Stimulated activated naive CD8-positive, alpha-beta T cell treated with anti-CD3 and anti-CD28 coated beads, Interleukin-15, amount 100 ng/mL, for 72 hours (primary cell): ENCODE measurements around the gene BHMT.
"Not testable (repeated sequence)": the region's sequence is repeated elsewhere in the genome, so short reads cannot be mapped to it uniquely, and the experiment has no call there.

Source experiments
- ATAC-seq: fragments of 150-1000 bp; cut with Tn5 transposase; 2 replicates; pipeline ENCODE4 v1.10.0; 2021; ENCODE audit warnings: mild to moderate bottlenecking, moderate library complexity
- DNase-seq, 2 donors: peaks; one replicate each; pipeline ENCODE4 v3.0.0; 2021 to 2022
- H3K27ac Mint-ChIP-seq, 2 donors: one replicate each; pipeline ENCODE4 v1.8.0; 2022; ENCODE audit warnings: mild to moderate bottlenecking in 2 of 2, mixed read lengths in 2 of 2, moderate library complexity in 2 of 2
- H3K27me3 Mint-ChIP-seq: one replicate; pipeline ENCODE4 v1.8.0; 2022; ENCODE audit warnings: mixed read lengths
- H3K4me1 Mint-ChIP-seq: one replicate; pipeline ENCODE4 v1.8.0; 2022; ENCODE audit warnings: mild to moderate bottlenecking, mixed read lengths
- H3K4me3 Mint-ChIP-seq, 2 donors: one replicate each; pipeline ENCODE4 v1.8.0; 2022; ENCODE audit warnings: mild to moderate bottlenecking in 2 of 2, mixed read lengths in 2 of 2, moderate library complexity in 1 of 2
- H3K9me3 Mint-ChIP-seq, 2 donors: one replicate each; pipeline ENCODE4 v1.8.0; 2022; ENCODE audit warnings: mixed read lengths in 2 of 2

BHMT gene

GRCh38 chr5:79136618-79137017 is 25.0 kb downstream of the BHMT start:
- no peak overlapping the region for H3K4me3 Mint-ChIP-seq
- no peaks in the 10 kb centered on the region for H3K27me3 Mint-ChIP-seq
- ATAC-seq (no peak), DNase-seq (no peak)
- peaks cover 0 to 5% of the 10 kb centered on the region in 2 donors for H3K9me3 Mint-ChIP-seq
- H3K4me1 Mint-ChIP-seq, result peaks cover 32% of the 10 kb centered on the region
- H3K27ac Mint-ChIP-seq, result no peak overlapping the region

- Mint-ChIP-seq H3K4me3 (no peak overlapping the region), H3K27ac (no peak overlapping the region), H3K4me1 (peaks cover 11% of the 10 kb centered on the region), H3K27me3 (peaks cover 17% of the 10 kb centered on the region), H3K9me3 (peaks cover 0 to 5% of the 10 kb centered on the region in 2 donors)
- ATAC-seq (no peak), DNase-seq (no peak)
These were observed 28.9 kb downstream of the BHMT start for GRCh38 chr5:79140553-79140952.

DNA sequence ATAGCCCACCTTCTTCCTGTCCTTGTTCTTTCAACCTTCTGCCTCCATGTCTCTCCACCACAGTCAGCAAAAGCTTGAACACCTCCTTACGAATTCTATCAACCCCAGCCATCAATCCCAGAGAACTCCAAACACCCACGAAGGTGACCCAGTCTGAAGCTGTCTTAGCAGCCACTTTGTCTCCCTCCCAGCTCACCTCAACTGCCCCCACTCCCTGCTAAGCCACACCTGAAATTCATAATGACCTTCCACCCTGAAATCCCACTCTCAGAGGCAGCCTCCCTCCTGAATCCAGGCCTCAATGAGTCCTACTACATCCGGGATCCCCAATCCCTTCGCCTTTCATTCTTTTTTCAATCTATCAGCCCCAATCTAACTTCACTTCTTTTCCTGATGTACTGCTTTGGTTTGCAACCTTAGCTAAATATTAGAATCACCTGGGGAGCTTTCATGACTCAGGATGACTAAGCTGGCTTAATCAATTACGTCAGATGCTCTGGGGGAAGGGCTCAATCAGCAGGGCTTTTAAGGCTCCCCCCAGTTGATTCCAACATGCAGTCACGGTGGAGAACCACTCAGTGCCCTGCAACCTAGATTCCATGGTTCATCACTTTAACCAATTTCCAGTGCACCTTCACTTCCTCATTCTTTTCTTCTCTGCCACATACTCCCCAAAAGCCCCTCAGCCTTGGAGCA is 32.2 kb downstream of the BHMT start:
- no peak for ATAC-seq
- peak overlapping the region in 1 of 2 donors; percentile 32 for H3K27ac Mint-ChIP-seq

DNA sequence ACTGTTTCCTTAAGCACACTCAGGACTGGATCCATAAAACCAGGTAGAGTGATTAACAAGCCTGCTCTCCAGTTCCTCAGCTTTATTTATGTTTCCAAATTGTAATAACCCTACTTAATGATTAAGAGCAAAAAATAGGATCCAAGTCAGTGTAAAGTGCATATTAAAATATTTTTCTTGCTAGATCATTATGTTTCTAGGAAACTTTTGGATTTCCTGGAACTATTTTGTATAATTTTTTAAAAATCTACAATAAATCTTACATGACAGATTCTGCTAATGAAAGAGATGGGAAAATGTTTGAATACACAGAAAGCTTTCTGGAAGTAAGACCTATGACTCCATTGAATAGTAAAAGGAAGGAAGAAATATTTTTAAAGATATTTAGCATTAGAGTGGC is 35.5 kb downstream of the BHMT start:
- H3K9me3 Mint-ChIP-seq, result no peaks in the 10 kb centered on the region
- no peak for ATAC-seq
- peaks cover 19% of the 10 kb centered on the region for H3K27me3 Mint-ChIP-seq
- no peak overlapping the region for H3K27ac Mint-ChIP-seq
- H3K4me3 Mint-ChIP-seq, result no peak overlapping the region
- DNase-seq, result no peak
- H3K4me1 Mint-ChIP-seq, result no peaks in the 10 kb centered on the region

More for the DNA sequence above, 32.2 kb downstream of the BHMT start:
- DNase-seq, result no peak
- Mint-ChIP-seq H3K4me1 (no peaks in the 10 kb centered on the region), H3K4me3 (no peak overlapping the region), H3K27me3 (peaks cover 19% of the 10 kb centered on the region), H3K9me3 (peaks cover 0 to 5% of the 10 kb centered on the region in 2 donors)

GRCh38 chr5:79149433-79149832 is 37.8 kb downstream of the BHMT start:
- DNase-seq, result no peak
- no peak for ATAC-seq
- Mint-ChIP-seq H3K27me3 (peaks cover 11% of the 10 kb centered on the region), H3K4me3 (no peak overlapping the region), H3K4me1 (no peaks in the 10 kb centered on the region), H3K9me3 (no peaks in the 10 kb centered on the region), H3K27ac (no peak overlapping the region)

- no peak for DNase-seq
- Mint-ChIP-seq H3K9me3 (no peaks in the 10 kb centered on the region), H3K27ac (no peak overlapping the region), H3K4me3 (no peak overlapping the region), H3K4me1 (no peaks in the 10 kb centered on the region), H3K27me3 (no peaks in the 10 kb centered on the region)
- ATAC-seq, result no peak
These were observed 40.5 kb downstream of the BHMT start for GRCh38 chr5:79151942-79152671.

DNA sequence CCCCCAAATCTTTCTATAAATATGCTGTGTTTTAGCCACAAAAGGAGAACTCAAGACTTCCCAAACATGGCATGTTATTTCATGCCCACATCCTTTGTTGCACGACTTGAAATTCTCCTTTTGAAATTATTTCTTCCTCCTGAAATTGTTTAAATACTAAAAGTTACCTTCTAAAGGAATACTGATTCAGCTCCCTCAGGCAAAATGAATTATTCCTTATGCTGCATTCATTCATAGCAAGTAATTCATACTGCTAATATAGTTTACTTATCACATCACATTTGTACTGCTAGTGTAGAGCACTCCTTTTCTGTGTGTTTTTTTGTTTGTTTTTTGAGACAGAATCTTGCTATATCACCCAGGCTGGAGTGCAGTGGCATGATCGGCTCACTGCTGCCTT is 45.7 kb downstream of the BHMT start:
- Mint-ChIP-seq H3K4me1 (no peaks in the 10 kb centered on the region), H3K4me3 (no peak overlapping the region), H3K27me3 (peaks cover 9% of the 10 kb centered on the region), H3K9me3 (no peaks in the 10 kb centered on the region), H3K27ac (no peak overlapping the region)
- no peak for ATAC-seq
- DNase-seq, result no peak

DNA sequence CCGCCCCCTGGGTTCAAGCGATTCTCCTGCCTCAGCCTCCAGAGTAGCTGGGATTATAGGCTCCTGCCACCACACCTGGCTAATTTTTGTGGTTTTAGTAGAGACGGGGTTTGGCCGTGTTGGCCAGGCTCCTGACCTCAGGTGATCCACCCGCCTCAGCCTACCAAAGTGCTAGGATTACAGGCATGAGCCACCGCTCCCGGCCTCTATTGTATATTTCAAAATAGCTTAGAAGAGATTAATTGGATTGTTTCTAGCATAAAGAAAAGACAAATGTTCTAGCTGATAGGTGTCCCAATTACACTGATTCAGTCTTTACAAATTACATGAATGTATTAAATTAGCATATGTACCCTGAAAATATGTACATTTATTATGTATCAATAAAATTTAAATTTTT is 50.0 kb downstream of the BHMT start:
- H3K4me3 Mint-ChIP-seq, H3K4me1 Mint-ChIP-seq, H3K9me3 Mint-ChIP-seq, DNase-seq, H3K27me3 Mint-ChIP-seq, H3K27ac Mint-ChIP-seq, ATAC-seq: not testable (repeated sequence)

- H3K4me1 Mint-ChIP-seq, result no peaks in the 10 kb centered on the region
These were observed 56.4 kb downstream of the BHMT start for GRCh38 chr5:79168031-79168430.

GRCh38 chr5:79170661-79171060 is 59.1 kb downstream of the BHMT start:
- Mint-ChIP-seq H3K27me3 (no peaks in the 10 kb centered on the region), H3K4me3 (no peak overlapping the region), H3K27ac (no peak overlapping the region), H3K4me1 (no peaks in the 10 kb centered on the region), H3K9me3 (no peaks in the 10 kb centered on the region)
- DNase-seq (no peak), ATAC-seq (no peak)

More at GRCh38 chr5:79168031-79168430, 56.4 kb downstream of the BHMT start:
- ATAC-seq (no peak), DNase-seq (no peak)
- Mint-ChIP-seq H3K9me3 (no peaks in the 10 kb centered on the region), H3K4me3 (no peak overlapping the region), H3K27me3 (no peaks in the 10 kb centered on the region), H3K27ac (peak overlapping the region in 1 of 2 donors; percentile 21)

DNA sequence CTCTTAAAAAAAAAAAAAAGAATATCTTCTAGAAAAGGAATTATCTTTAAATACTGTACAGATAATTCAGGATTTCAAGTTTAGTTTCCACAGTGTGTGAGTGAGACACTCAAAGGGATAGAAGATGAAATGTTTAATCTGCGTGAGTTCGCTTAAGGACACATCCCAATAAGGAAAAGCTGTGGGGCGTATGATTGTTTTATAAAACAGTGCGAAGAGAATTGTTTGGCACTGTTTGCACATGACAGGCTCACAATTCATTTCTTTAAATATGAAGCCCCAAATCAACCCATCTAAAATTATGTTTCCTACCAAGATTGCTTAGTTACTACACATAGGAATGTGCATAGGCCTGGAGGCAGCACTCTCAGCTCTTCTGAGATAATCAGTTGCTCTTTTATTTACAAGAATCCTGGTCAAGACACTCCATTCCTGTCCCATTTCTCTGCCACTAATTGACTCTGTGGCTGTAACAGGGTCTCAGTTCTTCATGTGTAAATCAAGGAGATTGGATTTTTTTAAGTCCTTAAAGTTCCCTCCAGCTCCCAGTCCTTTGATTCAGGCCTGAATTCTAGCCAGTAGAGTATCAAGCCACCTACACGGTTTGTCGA is 60.1 kb downstream of the BHMT start:
- no peaks in the 10 kb centered on the region for H3K4me1 Mint-ChIP-seq
- H3K9me3 Mint-ChIP-seq, result no peaks in the 10 kb centered on the region
- DNase-seq (no peak), ATAC-seq (no peak)
- H3K27ac Mint-ChIP-seq, result no peak overlapping the region
- no peaks in the 10 kb centered on the region for H3K27me3 Mint-ChIP-seq
- H3K4me3 Mint-ChIP-seq, result no peak overlapping the region

DNA sequence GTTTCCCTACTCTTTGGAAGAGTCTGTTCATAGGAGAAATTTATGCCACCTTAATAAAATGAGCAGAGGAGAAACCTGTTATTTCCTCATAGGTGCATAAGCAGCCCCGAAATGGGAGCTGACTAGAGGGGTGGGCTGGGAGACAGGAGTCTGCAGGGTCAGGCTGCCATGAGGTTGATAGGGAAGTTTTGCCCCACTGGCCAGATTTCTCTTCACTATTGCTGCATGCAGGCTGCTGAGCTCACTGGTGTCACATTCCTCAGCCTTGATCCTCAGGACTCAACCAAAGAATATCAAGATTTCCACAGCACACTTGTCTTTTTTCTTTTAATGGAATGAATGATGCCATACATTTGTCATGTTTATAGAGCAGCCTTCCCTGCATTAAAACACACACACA is 60.7 kb downstream of the BHMT start:
- Mint-ChIP-seq H3K27ac (no peak overlapping the region), H3K27me3 (no peaks in the 10 kb centered on the region), H3K4me1 (no peaks in the 10 kb centered on the region), H3K9me3 (no peaks in the 10 kb centered on the region), H3K4me3 (no peak overlapping the region)
- no peak for ATAC-seq
- no peak for DNase-seq

GRCh38 chr5:79173626-79174025 is 62.0 kb downstream of the BHMT start:
- Mint-ChIP-seq H3K4me1 (no peaks in the 10 kb centered on the region), H3K27me3 (no peaks in the 10 kb centered on the region), H3K4me3 (no peak overlapping the region), H3K27ac (no peak overlapping the region), H3K9me3 (no peaks in the 10 kb centered on the region)
- no peak for ATAC-seq
- no peak for DNase-seq

DNA sequence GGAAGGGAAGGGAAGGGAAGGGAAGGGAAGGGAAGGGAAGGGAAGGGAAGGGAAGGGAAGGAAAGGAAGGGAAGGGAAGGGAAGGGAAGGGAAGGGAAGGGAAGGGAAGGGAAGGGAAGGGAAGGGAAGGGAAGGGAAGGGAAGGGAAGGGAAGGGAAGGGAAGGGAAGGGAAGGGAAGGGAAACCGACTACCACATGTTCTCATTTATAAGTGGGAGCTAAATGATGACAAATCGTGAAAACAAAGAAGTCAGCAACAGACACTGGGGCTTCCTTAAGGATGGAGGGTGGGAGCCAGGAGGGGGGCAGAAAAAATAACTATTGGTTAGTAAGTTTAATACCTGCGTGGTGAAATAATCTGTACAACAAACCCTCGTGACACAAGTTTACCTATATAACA is 68.8 kb downstream of the BHMT start:
- H3K4me3 Mint-ChIP-seq, H3K4me1 Mint-ChIP-seq, H3K27me3 Mint-ChIP-seq, H3K27ac Mint-ChIP-seq, ATAC-seq, DNase-seq, H3K9me3 Mint-ChIP-seq: not testable (repeated sequence)

DNA sequence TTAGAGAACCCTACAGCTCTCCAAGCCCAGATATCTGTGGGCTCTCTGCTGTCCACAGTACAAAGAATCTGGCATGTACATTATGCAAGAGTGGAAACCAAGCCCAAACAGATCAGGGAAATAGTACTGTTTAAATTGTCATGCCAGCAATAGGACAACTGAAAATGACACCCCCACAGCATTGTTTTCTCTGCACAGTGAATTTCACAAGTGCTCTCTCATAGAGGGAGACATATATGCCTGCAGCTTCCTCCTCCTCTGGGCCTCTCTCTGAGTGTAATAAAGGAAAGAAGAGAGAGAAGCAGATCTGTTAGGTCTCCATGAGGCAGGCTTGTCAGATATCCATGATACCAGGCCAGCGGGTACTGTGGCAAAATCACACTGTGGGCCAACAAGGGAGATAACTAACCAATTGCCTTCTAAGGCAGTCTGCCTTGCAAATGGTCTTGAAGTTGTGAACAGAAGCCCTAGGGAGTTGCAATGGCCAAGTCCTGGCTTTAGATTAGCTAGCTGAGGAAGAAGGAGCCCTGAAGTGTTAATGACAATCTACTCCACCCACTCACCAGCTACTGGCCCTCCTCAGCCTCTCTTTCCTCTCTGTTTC is 69.9 kb downstream of the BHMT start:
- H3K9me3 Mint-ChIP-seq, result no peaks in the 10 kb centered on the region
- H3K27me3 Mint-ChIP-seq, result no peaks in the 10 kb centered on the region
- H3K4me3 Mint-ChIP-seq, result no peak overlapping the region
- H3K27ac Mint-ChIP-seq, result no peak overlapping the region
- DNase-seq (no peak), ATAC-seq (no peak)
- H3K4me1 Mint-ChIP-seq, result no peaks in the 10 kb centered on the region
